Peyer's patch (tissue), 4 donors: ENCODE data around the gene LHFPL5.

ENCODE experiments used
- CTCF ChIP-seq, 6 experiments: fragments of 450-650 bp in 4 of 6; fragments of 200-600 bp in 2 of 6; sonication (generic) in 1 of 6; IDR thresholded peaks; one replicate each; pipeline ENCODE4 v1.5.1; 2017 to 2019; ENCODE audit warnings: antibody characterized with exemption in 6 of 6, mild to moderate bottlenecking in 3 of 6, moderate library complexity in 1 of 6
- POLR2A ChIP-seq, 2 donors: fragments of 450-650 bp; IDR thresholded peaks; one replicate each; pipeline ENCODE4 v1.5.1; 2017; ENCODE audit warnings: antibody characterized with exemption in 2 of 2, mild to moderate bottlenecking in 2 of 2, moderate library complexity in 2 of 2

- TF ChIP-seq CTCF (IDR thresholded peaks at IDR 0.05) (no peak), POLR2A (IDR thresholded peaks at IDR 0.05) (no peak)
Observed at GRCh38 chr6:35780719-35781118, 24.4 kb upstream of the LHFPL5 start, which contains the start of gene CLPSL1.
